GM12872 (cell line): ENCODE results near the gene ABCC12.

Experiments used
- TF ChIP-seq, protein P1 (sequence below): IDR thresholded peaks from 3 replicates; pipeline ENCODE4 v1.5.1; 2011; ENCODE audit warnings: low read depth, mild to moderate bottlenecking, low read length, moderate library complexity; ENCODE audit not compliant: insufficient read depth

ABCC12 gene

GRCh38 chr16:48126801-48127644 is 28.8 kb downstream of the ABCC12 start:
- TF ChIP-seq, protein P1, sequence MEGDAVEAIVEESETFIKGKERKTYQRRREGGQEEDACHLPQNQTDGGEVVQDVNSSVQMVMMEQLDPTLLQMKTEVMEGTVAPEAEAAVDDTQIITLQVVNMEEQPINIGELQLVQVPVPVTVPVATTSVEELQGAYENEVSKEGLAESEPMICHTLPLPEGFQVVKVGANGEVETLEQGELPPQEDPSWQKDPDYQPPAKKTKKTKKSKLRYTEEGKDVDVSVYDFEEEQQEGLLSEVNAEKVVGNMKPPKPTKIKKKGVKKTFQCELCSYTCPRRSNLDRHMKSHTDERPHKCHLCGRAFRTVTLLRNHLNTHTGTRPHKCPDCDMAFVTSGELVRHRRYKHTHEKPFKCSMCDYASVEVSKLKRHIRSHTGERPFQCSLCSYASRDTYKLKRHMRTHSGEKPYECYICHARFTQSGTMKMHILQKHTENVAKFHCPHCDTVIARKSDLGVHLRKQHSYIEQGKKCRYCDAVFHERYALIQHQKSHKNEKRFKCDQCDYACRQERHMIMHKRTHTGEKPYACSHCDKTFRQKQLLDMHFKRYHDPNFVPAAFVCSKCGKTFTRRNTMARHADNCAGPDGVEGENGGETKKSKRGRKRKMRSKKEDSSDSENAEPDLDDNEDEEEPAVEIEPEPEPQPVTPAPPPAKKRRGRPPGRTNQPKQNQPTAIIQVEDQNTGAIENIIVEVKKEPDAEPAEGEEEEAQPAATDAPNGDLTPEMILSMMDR, result no peak

DNA sequence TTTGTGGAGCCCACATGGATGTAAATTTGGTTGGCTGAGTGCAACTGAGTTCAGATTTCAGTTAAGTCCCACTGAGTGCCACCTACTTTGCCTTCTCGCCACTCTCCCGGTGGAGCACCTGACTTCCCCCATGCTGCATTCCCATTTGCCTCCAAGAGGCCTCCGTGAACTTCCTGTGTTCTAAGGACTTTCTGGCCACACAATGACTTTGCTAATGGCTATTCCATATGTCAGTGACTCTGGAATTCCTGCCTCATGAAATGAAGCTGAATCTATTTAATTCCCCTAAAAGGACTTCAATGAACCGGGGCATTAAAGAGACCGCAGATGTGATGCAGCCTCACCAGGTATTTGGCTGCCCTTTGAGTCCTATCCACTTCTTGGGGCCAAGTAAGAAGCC is 29.9 kb downstream of the ABCC12 start:
- TF ChIP-seq, protein P1, result no peak

- TF ChIP-seq, protein P1, result no peak
Measured at GRCh38 chr16:48124266-48124665, 31.5 kb downstream of the ABCC12 start.

- TF ChIP-seq, protein P1, result no peak
Measured at GRCh38 chr16:48123104-48123788, 32.5 kb downstream of the ABCC12 start.

- TF ChIP-seq, protein P1, result no peak
Measured at GRCh38 chr16:48121276-48121675, 34.5 kb downstream of the ABCC12 start.

GRCh38 chr16:48118841-48119240 is 37.0 kb downstream of the ABCC12 start:
- TF ChIP-seq, protein P1, result no peak

- TF ChIP-seq, protein P1, result peak; percentile 99
Measured at GRCh38 chr16:48117217-48118105, 38.3 kb downstream of the ABCC12 start.
